MM.1S (cell line): ENCODE measurements around the gene PLCB2.

Source experiments
- DNase-seq: peaks from one replicate; pipeline ENCODE4 v3.0.0-alpha.2; 2015
- H2AFZ ChIP-seq: fragments of 300-600 bp; sonication (generic); 2 replicates; pipeline ENCODE4 v1.6.0; 2016; ENCODE audit warnings: antibody characterized with exemption, low read length
- H3F3A ChIP-seq: fragments of 300-600 bp; sonication (generic); 2 replicates; pipeline ENCODE4 v1.6.1; 2016; ENCODE audit warnings: mild to moderate bottlenecking, antibody characterized with exemption, low read length, moderate library complexity, mixed read lengths; ENCODE audit not compliant: insufficient read depth
- H3K27ac ChIP-seq: fragments of 300-600 bp; sonication (generic); 2 replicates; pipeline ENCODE4 v1.5.1; 2016; ENCODE audit warnings: mild to moderate bottlenecking, low read length
- H3K27me3 ChIP-seq: fragments of 300-600 bp; sonication (generic); replicated peaks from 2 replicates; pipeline ENCODE4 v1.6.0; 2016; ENCODE audit warnings: low read length; ENCODE audit not compliant: insufficient read depth
- H3K36me3 ChIP-seq: fragments of 300-600 bp; sonication (generic); replicated peaks from 2 replicates; pipeline ENCODE4 v1.6.1; 2016; ENCODE audit warnings: mild to moderate bottlenecking, low read length, mixed read lengths; ENCODE audit not compliant: insufficient read depth
- H3K4me1 ChIP-seq: fragments of 300-600 bp; sonication (generic); 2 replicates; pipeline ENCODE4 v1.6.1; 2016; ENCODE audit warnings: low read length, mixed read lengths
- H3K4me2 ChIP-seq: fragments of 300-600 bp; sonication (generic); 2 replicates; pipeline ENCODE4 v1.6.0; 2016; ENCODE audit warnings: low read depth, low read length
- H3K4me3 ChIP-seq: fragments of 300-600 bp; sonication (generic); 2 replicates; pipeline ENCODE4 v1.5.1; 2016; ENCODE audit warnings: low read length, mixed read lengths
- H3K79me2 ChIP-seq: fragments of 300-600 bp; sonication (generic); 2 replicates; pipeline ENCODE4 v1.6.1; 2016; ENCODE audit warnings: mixed run types, low read length, mixed read lengths
- H3K9ac ChIP-seq: fragments of 300-600 bp; sonication (generic); 2 replicates; pipeline ENCODE4 v1.6.1; 2016; ENCODE audit warnings: low read length, mixed read lengths
- H3K9me2 ChIP-seq: fragments of 300-600 bp; sonication (generic); replicated peaks from 2 replicates; pipeline ENCODE4 v1.6.1; 2016; ENCODE audit warnings: mild to moderate bottlenecking, low read length, mixed read lengths; ENCODE audit not compliant: insufficient read depth
- H3K9me3 ChIP-seq: fragments of 300-600 bp; sonication (generic); replicated peaks from 2 replicates; pipeline ENCODE4 v1.6.1; 2016; ENCODE audit warnings: mild to moderate bottlenecking, low read length, mixed read lengths; ENCODE audit not compliant: insufficient read depth
- H4K20me1 ChIP-seq: fragments of 300-600 bp; sonication (generic); 2 replicates; pipeline ENCODE4 v1.6.1; 2016; ENCODE audit warnings: mild to moderate bottlenecking, low read length, moderate library complexity, mixed read lengths; ENCODE audit not compliant: insufficient read depth
- EZH2 ChIP-seq: fragments of 300-600 bp; sonication (generic); optimal IDR thresholded peaks from 2 replicates; pipeline ENCODE3; 2017; ENCODE audit warnings: low read depth, mild to moderate bottlenecking, antibody characterized with exemption, low read length, mixed read lengths
- EZH2phosphoT487 ChIP-seq: fragments of 300-600 bp; sonication (generic); IDR thresholded peaks from 2 replicates; pipeline ENCODE4 v1.6.1; 2018; ENCODE audit warnings: antibody characterized with exemption, low read length
- TF ChIP-seq, protein P1 (sequence below): fragments of 300-600 bp; sonication (generic); IDR thresholded peaks from 2 replicates; pipeline ENCODE4 v1.5.1; 2016; ENCODE audit warnings: antibody characterized with exemption, low read length, mixed read lengths

PLCB2 gene

DNA sequence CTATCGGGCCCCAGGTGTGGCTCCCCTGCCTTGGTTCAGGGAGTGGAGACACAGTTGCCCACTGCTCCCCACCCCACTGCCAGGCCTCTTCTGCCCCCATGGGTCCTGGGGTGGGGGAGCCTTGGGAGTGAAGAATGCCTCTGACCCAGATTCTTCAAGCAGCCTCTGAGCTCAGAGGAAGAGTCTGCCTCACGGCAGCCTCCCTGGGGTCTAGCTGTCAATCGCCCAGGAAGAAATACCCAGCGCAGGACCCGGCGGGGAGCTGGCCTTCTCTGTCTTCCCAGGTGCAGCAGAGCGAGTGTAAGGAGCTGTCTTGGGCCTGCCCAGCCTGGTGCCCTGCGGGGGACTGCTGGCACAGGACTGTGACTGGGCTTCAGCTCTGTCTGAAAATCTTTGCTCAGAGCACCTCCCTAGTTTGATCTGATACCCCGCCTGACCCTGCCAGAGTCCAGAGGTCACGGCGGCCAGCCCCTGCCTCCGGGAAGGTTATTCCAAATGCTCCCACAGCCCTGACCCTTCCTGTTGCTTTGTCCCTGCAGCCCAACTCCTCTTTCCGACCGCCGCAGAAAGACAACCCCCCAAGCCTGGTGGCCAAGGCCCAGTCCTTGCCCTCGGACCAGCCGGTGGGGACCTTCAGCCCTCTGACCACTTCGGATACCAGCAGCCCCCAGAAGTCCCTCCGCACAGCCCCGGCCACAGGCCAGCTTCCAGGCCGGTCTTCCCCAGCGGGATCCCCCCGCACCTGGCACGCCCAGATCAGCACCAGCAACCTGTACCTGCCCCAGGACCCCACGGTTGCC is 35.9 kb downstream of the PLCB2 start:
- Histone ChIP-seq H3K4me2 (no peak overlapping the region), H3K27ac (no peak overlapping the region), H3K4me1 (no peaks in the 10 kb centered on the region), H2AFZ (no peak overlapping the region), H3K9me2 (no peaks in the 10 kb centered on the region), H3K27me3 (no peaks in the 10 kb centered on the region), H3K79me2 (no peaks in the 10 kb centered on the region), H4K20me1 (no peaks in the 10 kb centered on the region), H3K4me3 (no peak overlapping the region), H3K9me3 (no peaks in the 10 kb centered on the region), H3F3A (no peaks in the 10 kb centered on the region), H3K9ac (no peak overlapping the region), H3K36me3 (no peaks in the 10 kb centered on the region)
- TF ChIP-seq EZH2 (no peak), EZH2phosphoT487 (no peak)
- TF ChIP-seq, protein P1, sequence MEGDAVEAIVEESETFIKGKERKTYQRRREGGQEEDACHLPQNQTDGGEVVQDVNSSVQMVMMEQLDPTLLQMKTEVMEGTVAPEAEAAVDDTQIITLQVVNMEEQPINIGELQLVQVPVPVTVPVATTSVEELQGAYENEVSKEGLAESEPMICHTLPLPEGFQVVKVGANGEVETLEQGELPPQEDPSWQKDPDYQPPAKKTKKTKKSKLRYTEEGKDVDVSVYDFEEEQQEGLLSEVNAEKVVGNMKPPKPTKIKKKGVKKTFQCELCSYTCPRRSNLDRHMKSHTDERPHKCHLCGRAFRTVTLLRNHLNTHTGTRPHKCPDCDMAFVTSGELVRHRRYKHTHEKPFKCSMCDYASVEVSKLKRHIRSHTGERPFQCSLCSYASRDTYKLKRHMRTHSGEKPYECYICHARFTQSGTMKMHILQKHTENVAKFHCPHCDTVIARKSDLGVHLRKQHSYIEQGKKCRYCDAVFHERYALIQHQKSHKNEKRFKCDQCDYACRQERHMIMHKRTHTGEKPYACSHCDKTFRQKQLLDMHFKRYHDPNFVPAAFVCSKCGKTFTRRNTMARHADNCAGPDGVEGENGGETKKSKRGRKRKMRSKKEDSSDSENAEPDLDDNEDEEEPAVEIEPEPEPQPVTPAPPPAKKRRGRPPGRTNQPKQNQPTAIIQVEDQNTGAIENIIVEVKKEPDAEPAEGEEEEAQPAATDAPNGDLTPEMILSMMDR = no peak
- no peak for DNase-seq

DNA sequence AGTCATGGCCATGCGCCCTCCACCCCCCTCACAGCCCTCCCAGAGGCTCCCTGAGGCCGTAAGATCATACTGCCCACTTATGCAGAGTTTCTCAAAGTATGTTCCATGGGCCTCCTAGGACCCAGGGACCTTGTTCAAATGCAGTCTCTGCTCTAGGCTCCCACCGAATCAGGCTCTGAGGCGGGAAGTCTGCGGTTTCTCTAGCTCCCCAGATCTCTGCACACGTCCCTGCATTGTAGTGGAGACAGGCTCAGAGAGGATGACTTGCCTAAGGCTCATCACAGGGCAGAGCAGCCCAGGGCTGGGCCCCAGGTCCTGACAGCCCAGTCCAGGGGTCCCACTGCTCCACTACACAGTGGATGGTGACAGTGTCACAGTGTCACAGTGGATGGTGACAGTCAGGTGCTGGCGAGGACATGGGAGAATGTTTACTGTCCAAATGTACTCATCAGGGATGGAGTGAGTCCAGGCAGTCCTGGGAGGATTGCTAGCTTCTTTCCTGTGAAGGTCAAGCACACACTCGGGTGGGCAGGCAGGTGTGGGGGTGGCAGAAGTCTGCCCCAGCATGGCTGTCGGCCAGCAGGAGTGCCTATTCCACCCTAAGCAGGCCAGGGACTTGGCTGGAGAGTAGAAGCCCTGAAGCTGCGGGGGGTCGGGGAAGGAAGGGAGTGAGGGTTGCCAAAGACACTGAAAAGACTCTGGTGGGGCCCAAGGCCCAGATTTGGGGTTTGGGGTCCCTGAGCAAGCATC is 37.3 kb downstream of the PLCB2 start:
- TF ChIP-seq EZH2phosphoT487 = no peak
- no peak for TF ChIP-seq EZH2
- TF ChIP-seq, protein P1 = no peak
- DNase-seq = no peak
- Histone ChIP-seq H3K79me2 (no peaks in the 10 kb centered on the region), H3K9me2 (no peaks in the 10 kb centered on the region), H3K27ac (no peak overlapping the region), H3F3A (no peaks in the 10 kb centered on the region), H3K9me3 (no peaks in the 10 kb centered on the region), H3K36me3 (no peaks in the 10 kb centered on the region), H3K4me1 (no peaks in the 10 kb centered on the region), H3K27me3 (no peaks in the 10 kb centered on the region), H3K4me3 (no peak overlapping the region), H3K4me2 (no peak overlapping the region), H4K20me1 (no peaks in the 10 kb centered on the region), H3K9ac (no peak overlapping the region), H2AFZ (no peak overlapping the region)

DNA sequence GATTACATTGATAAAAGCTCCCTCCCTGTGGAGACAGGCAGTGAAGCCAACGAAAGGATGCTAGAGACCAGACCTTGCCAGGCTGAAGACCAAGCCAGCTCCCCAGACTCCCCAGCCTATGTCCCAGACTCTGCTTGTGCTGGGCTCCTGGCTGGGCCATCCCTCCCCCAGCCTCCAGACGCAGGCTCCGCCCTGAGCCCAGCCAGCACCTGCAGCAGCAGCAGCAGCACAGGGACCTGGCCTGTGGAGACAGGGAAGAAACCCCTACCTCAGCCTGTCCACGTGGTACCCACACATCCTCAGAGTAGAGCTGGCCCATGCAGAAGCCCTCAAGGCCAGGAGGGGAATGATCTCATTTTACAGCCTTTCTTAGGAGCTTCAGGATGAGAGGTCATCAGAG is 38.1 kb downstream of the PLCB2 start:
- H3F3A ChIP-seq = no peaks in the 10 kb centered on the region
- no peaks in the 10 kb centered on the region for H3K27me3 ChIP-seq
- TF ChIP-seq EZH2phosphoT487 (no peak), EZH2 (no peak)
- TF ChIP-seq, protein P1 = no peak
- no peak overlapping the region for H2AFZ ChIP-seq
- no peak overlapping the region for H3K4me3 ChIP-seq
- H3K4me1 ChIP-seq = no peaks in the 10 kb centered on the region
- H3K36me3 ChIP-seq = no peaks in the 10 kb centered on the region
- no peaks in the 10 kb centered on the region for H3K79me2 ChIP-seq
- no peaks in the 10 kb centered on the region for H3K9me3 ChIP-seq
- DNase-seq = no peak
- H3K9me2 ChIP-seq = no peaks in the 10 kb centered on the region
- H3K9ac ChIP-seq = no peak overlapping the region
- H4K20me1 ChIP-seq = no peaks in the 10 kb centered on the region
- no peak overlapping the region for H3K27ac ChIP-seq
- no peak overlapping the region for H3K4me2 ChIP-seq
